ACC112 (cell line): ENCODE data around the gene TERC.
A peak's percentile ranks its signal among the peaks of the same experiment; 100 is the strongest.

Experiments
- H2AFZ ChIP-seq: fragments of 200-600 bp; sonication (generic); one replicate; pipeline ENCODE4 v1.6.0; 2017; ENCODE audit warnings: antibody characterized with exemption, low read length; ENCODE audit not compliant: unreplicated experiment
- H3K27ac ChIP-seq: fragments of 200-600 bp; sonication (generic); 2 replicates; pipeline ENCODE4 v1.5.1; 2014; ENCODE audit warnings: low read depth, mild to moderate bottlenecking, antibody characterized with exemption, low read length, moderate library complexity
- H3K27me3 ChIP-seq: fragments of 200-600 bp; sonication (generic); 2 replicates; pipeline ENCODE4 v1.6.1; 2014; ENCODE audit warnings: mild to moderate bottlenecking, antibody characterized with exemption, low read length, moderate library complexity, mixed read lengths; ENCODE audit not compliant: insufficient read depth
- H3K36me3 ChIP-seq: fragments of 200-600 bp; sonication (generic); 2 replicates; pipeline ENCODE4 v1.6.1; 2016; ENCODE audit warnings: mild to moderate bottlenecking, antibody characterized with exemption, low read length, moderate library complexity, mixed read lengths; ENCODE audit not compliant: insufficient read depth
- H3K4me1 ChIP-seq: fragments of 200-600 bp; sonication (generic); one replicate; pipeline ENCODE4 v1.6.1; 2016; ENCODE audit warnings: low read length, mixed read lengths; ENCODE audit not compliant: insufficient read depth, unreplicated experiment, control insufficient read depth
- H3K4me3 ChIP-seq: fragments of 200-600 bp; sonication (generic); 2 replicates; pipeline ENCODE4 v1.5.1; 2014; ENCODE audit warnings: mild to moderate bottlenecking, low read depth, low read length
- H3K79me2 ChIP-seq: fragments of 200-600 bp; sonication (generic); one replicate; pipeline ENCODE4 v1.6.0; 2016; ENCODE audit warnings: low read length; ENCODE audit not compliant: control insufficient read depth, unreplicated experiment, insufficient read depth

The TERC gene

GRCh38 chr3:169769287-169770181, 4.7 kb upstream of the TERC start, which contains the start of gene ACTRT3:
Gene ACTRT3, minus strand, starts transcription at chr3:169769561. Its CDS starts 41 bp downstream, at chr3:169769520.
- Histone ChIP-seq H2AFZ (peak within 1 kb of the TSS; percentile 96), H3K4me3 (peak within 1 kb of the TSS; percentile 91), H3K27ac (peak within 1 kb of the TSS; percentile 67), H3K79me2 (peaks cover 9% of the 10 kb centered on the region), H3K27me3 (no peaks in the 10 kb centered on the region), H3K36me3 (peaks cover 5% of the 10 kb centered on the region), H3K4me1 (peaks cover 6% of the 10 kb centered on the region)

- peak overlapping the region; percentile 97 for H2AFZ ChIP-seq
- peak overlapping the region; percentile 80 for H3K27ac ChIP-seq
- H3K4me3 ChIP-seq = peak overlapping the region; percentile 89
- H3K27me3 ChIP-seq = no peaks in the 10 kb centered on the region
- H3K36me3 ChIP-seq = no peaks in the 10 kb centered on the region
- H3K4me1 ChIP-seq = peaks cover 4% of the 10 kb centered on the region
- no peaks in the 10 kb centered on the region for H3K79me2 ChIP-seq
These were observed 463 bp downstream of the TERC start for GRCh38 chr3:169764312-169764881.

GRCh38 chr3:169760479-169760878, 4.4 kb downstream of the TERC start:
- Histone ChIP-seq H3K27me3 (peaks cover 2% of the 10 kb centered on the region; the same call in 1 of the 2 replicates), H3K4me3 (no peak overlapping the region), H3K79me2 (no peaks in the 10 kb centered on the region), H3K36me3 (no peaks in the 10 kb centered on the region), H2AFZ (no peak overlapping the region), H3K27ac (no peak overlapping the region), H3K4me1 (peaks cover 4% of the 10 kb centered on the region)

GRCh38 chr3:169759256-169759655, 5.6 kb downstream of the TERC start:
- H3K4me3 ChIP-seq = no peak overlapping the region
- peaks cover 4% of the 10 kb centered on the region for H3K4me1 ChIP-seq
- H3K36me3 ChIP-seq = no peaks in the 10 kb centered on the region
- no peaks in the 10 kb centered on the region for H3K79me2 ChIP-seq
- H3K27ac ChIP-seq = no peak overlapping the region
- peaks cover 13% of the 10 kb centered on the region; the same call in 1 of the 2 replicates for H3K27me3 ChIP-seq
- H2AFZ ChIP-seq = no peak overlapping the region

- Histone ChIP-seq H3K4me3 (no peak overlapping the region), H3K4me1 (peaks cover under 1% of the 10 kb centered on the region), H2AFZ (no peak overlapping the region), H3K27ac (no peak overlapping the region), H3K36me3 (no peaks in the 10 kb centered on the region), H3K79me2 (no peaks in the 10 kb centered on the region), H3K27me3 (peaks cover 16% of the 10 kb centered on the region; the same call in 1 of the 2 replicates)
These were observed 6.4 kb downstream of the TERC start for GRCh38 chr3:169758359-169758994.

GRCh38 chr3:169755488-169755887, 9.4 kb downstream of the TERC start:
- no peak overlapping the region for H3K4me3 ChIP-seq
- peaks cover 37% of the 10 kb centered on the region for H3K27me3 ChIP-seq
- H3K36me3 ChIP-seq = no peaks in the 10 kb centered on the region
- no peaks in the 10 kb centered on the region for H3K79me2 ChIP-seq
- H3K4me1 ChIP-seq = no peaks in the 10 kb centered on the region
- no peak overlapping the region for H2AFZ ChIP-seq
- no peak overlapping the region for H3K27ac ChIP-seq

- Histone ChIP-seq H3K79me2 (no peaks in the 10 kb centered on the region), H2AFZ (no peak overlapping the region), H3K4me3 (no peak overlapping the region), H3K27ac (no peak overlapping the region), H3K27me3 (peaks cover 37% of the 10 kb centered on the region), H3K4me1 (no peaks in the 10 kb centered on the region), H3K36me3 (no peaks in the 10 kb centered on the region)
These were observed 10.1 kb downstream of the TERC start for GRCh38 chr3:169754711-169755110.

GRCh38 chr3:169751875-169752274, 13.0 kb downstream of the TERC start:
- Histone ChIP-seq H3K4me1 (no peaks in the 10 kb centered on the region), H3K36me3 (no peaks in the 10 kb centered on the region), H3K27ac (no peak overlapping the region), H3K27me3 (peaks cover 57% of the 10 kb centered on the region), H2AFZ (no peak overlapping the region), H3K79me2 (no peaks in the 10 kb centered on the region), H3K4me3 (no peak overlapping the region)

- H3K27ac ChIP-seq = no peak overlapping the region
- H3K4me3 ChIP-seq = no peak overlapping the region
- H3K4me1 ChIP-seq = no peaks in the 10 kb centered on the region
- H3K36me3 ChIP-seq = no peaks in the 10 kb centered on the region
- H3K27me3 ChIP-seq = peaks cover 65% of the 10 kb centered on the region
- no peak overlapping the region for H2AFZ ChIP-seq
- H3K79me2 ChIP-seq = no peaks in the 10 kb centered on the region
These were observed 14.2 kb downstream of the TERC start for GRCh38 chr3:169750665-169751064.

GRCh38 chr3:169748670-169749069, 16.2 kb downstream of the TERC start:
- H3K27me3 ChIP-seq = peaks cover 52% of the 10 kb centered on the region
- no peak overlapping the region for H2AFZ ChIP-seq
- no peaks in the 10 kb centered on the region for H3K36me3 ChIP-seq
- no peak overlapping the region for H3K4me3 ChIP-seq
- no peaks in the 10 kb centered on the region for H3K4me1 ChIP-seq
- no peak overlapping the region for H3K27ac ChIP-seq
- no peaks in the 10 kb centered on the region for H3K79me2 ChIP-seq
